ENCODE measurements around the gene SETD2. TPM values are rescaled to one million over a fixed set of nuclear protein-coding genes. Genes with fewer than 3 reads are reported as not detected.

The SETD2 gene
- total and polyA plus RNA-seq, 9 of the 15 experiments (the other 6 are each of a cell fraction or from before 2014, with no cell fraction given), result 8.2 to 44.0 (median 33.6) TPM

DNA sequence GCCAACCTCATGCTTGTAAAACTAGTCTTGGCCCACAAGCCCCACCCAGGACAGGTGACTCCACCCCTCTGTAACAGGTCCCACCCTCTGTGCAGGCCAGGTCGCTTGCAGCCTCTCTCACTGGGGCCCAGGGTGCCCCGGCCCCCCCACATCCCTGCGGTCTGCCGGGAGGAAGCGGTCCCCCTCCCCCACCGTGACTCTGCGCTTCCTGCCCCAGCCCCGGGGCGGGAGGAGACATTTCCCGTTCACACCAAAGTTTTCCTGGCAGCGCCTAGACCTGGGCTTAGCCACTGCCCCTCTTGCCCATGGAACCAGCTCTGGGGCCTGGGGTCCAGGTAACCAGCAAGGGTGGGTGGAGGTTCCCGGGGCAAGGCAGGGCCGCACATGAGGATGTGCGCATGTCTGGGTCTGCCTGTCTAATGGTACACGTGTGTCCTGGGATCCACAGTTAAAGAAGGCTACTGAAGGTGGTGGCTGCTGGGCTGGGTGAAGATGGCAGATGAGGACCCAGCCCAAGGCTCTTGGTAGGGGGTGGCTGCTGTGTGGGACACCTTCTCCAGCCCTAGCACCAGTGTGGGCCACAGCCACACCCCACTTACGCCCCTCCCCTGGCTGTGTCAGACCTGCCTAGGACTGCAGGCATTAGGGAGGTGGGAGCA lies 176.0 kb downstream of the SETD2 start (continued):
- TF ChIP-seq, protein P1, sequence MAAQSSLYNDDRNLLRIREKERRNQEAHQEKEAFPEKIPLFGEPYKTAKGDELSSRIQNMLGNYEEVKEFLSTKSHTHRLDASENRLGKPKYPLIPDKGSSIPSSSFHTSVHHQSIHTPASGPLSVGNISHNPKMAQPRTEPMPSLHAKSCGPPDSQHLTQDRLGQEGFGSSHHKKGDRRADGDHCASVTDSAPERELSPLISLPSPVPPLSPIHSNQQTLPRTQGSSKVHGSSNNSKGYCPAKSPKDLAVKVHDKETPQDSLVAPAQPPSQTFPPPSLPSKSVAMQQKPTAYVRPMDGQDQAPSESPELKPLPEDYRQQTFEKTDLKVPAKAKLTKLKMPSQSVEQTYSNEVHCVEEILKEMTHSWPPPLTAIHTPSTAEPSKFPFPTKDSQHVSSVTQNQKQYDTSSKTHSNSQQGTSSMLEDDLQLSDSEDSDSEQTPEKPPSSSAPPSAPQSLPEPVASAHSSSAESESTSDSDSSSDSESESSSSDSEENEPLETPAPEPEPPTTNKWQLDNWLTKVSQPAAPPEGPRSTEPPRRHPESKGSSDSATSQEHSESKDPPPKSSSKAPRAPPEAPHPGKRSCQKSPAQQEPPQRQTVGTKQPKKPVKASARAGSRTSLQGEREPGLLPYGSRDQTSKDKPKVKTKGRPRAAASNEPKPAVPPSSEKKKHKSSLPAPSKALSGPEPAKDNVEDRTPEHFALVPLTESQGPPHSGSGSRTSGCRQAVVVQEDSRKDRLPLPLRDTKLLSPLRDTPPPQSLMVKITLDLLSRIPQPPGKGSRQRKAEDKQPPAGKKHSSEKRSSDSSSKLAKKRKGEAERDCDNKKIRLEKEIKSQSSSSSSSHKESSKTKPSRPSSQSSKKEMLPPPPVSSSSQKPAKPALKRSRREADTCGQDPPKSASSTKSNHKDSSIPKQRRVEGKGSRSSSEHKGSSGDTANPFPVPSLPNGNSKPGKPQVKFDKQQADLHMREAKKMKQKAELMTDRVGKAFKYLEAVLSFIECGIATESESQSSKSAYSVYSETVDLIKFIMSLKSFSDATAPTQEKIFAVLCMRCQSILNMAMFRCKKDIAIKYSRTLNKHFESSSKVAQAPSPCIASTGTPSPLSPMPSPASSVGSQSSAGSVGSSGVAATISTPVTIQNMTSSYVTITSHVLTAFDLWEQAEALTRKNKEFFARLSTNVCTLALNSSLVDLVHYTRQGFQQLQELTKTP (IDR thresholded peaks at IDR 0.05; ENCODE audit: low read depth in 1 of 2, partially characterized antibody in 2 of 2), result peak in 1 of 2 experiments; percentile 83
- TF ChIP-seq ARID1B (IDR thresholded peaks at IDR 0.05), result peak; percentile 88
- TF ChIP-seq TRIM28 (IDR thresholded peaks at IDR 0.05), result 0 out of 2 replicates have a peak, but pooled peaks have one; percentile 72
- TF ChIP-seq MYNN (IDR thresholded peaks at IDR 0.05), result no peak
- no peak for TF ChIP-seq MYNN (CRISPR knock-in tag; IDR thresholded peaks at IDR 0.05)
- TF ChIP-seq NEUROD1 (IDR thresholded peaks at IDR 0.05; ENCODE audit: borderline replicate concordance, low read depth, low read length, partially characterized antibody), result peak; percentile 95
- TF ChIP-seq, protein P2, sequence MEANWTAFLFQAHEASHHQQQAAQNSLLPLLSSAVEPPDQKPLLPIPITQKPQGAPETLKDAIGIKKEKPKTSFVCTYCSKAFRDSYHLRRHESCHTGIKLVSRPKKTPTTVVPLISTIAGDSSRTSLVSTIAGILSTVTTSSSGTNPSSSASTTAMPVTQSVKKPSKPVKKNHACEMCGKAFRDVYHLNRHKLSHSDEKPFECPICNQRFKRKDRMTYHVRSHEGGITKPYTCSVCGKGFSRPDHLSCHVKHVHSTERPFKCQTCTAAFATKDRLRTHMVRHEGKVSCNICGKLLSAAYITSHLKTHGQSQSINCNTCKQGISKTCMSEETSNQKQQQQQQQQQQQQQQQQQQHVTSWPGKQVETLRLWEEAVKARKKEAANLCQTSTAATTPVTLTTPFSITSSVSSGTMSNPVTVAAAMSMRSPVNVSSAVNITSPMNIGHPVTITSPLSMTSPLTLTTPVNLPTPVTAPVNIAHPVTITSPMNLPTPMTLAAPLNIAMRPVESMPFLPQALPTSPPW (CRISPR knock-in tag; IDR thresholded peaks at IDR 0.05), result peak; percentile 100
- TF ChIP-seq, protein P3, sequence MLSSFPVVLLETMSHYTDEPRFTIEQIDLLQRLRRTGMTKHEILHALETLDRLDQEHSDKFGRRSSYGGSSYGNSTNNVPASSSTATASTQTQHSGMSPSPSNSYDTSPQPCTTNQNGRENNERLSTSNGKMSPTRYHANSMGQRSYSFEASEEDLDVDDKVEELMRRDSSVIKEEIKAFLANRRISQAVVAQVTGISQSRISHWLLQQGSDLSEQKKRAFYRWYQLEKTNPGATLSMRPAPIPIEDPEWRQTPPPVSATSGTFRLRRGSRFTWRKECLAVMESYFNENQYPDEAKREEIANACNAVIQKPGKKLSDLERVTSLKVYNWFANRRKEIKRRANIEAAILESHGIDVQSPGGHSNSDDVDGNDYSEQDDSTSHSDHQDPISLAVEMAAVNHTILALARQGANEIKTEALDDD (IDR thresholded peaks at IDR 0.05), result peak; percentile 1
- TF ChIP-seq MTA2 (IDR thresholded peaks at IDR 0.05; ENCODE audit: low read depth), result 0 out of 2 replicates have a peak, but pooled peaks have one; percentile 26
- TF ChIP-seq SOX6 (IDR thresholded peaks at IDR 0.05), result peak; percentile 46; the same call in 1 of the 2 replicates
- TF ChIP-seq BRD4 (IDR thresholded peaks at IDR 0.05), result peak; percentile 93
- peak; percentile 92 for TF ChIP-seq ZNF316 (IDR thresholded peaks at IDR 0.05)
- no peak for TF ChIP-seq ZNF175 (CRISPR knock-in tag; IDR thresholded peaks at IDR 0.05; ENCODE audit: low read depth)
- TF ChIP-seq TBL1XR1 (IDR thresholded peaks at IDR 0.05; ENCODE audit: low read length in 2 of 2), result peak; percentile 74 to 78
- TF ChIP-seq, protein P4, sequence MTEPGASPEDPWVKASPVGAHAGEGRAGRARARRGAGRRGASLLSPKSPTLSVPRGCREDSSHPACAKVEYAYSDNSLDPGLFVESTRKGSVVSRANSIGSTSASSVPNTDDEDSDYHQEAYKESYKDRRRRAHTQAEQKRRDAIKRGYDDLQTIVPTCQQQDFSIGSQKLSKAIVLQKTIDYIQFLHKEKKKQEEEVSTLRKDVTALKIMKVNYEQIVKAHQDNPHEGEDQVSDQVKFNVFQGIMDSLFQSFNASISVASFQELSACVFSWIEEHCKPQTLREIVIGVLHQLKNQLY (CRISPR knock-in tag; conservative IDR thresholded peaks at IDR 0.05), result peak in 1 of 2 experiments; percentile 33; a peak in 1 of 4 replicates
- no peak for TF ChIP-seq SMAD2 (IDR thresholded peaks at IDR 0.05; ENCODE audit: low read depth, low read length)
- TF ChIP-seq U2AF1 (optimal IDR thresholded peaks at IDR 0.05; ENCODE audit: low read depth, low read length), result no peak
- TF ChIP-seq, protein P5, sequence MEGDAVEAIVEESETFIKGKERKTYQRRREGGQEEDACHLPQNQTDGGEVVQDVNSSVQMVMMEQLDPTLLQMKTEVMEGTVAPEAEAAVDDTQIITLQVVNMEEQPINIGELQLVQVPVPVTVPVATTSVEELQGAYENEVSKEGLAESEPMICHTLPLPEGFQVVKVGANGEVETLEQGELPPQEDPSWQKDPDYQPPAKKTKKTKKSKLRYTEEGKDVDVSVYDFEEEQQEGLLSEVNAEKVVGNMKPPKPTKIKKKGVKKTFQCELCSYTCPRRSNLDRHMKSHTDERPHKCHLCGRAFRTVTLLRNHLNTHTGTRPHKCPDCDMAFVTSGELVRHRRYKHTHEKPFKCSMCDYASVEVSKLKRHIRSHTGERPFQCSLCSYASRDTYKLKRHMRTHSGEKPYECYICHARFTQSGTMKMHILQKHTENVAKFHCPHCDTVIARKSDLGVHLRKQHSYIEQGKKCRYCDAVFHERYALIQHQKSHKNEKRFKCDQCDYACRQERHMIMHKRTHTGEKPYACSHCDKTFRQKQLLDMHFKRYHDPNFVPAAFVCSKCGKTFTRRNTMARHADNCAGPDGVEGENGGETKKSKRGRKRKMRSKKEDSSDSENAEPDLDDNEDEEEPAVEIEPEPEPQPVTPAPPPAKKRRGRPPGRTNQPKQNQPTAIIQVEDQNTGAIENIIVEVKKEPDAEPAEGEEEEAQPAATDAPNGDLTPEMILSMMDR (IDR thresholded peaks at IDR 0.05 in 2 of 3, conservative IDR thresholded peaks at IDR 0.05 in 1 of 3; ENCODE audit: insufficient read depth in 2 of 3, low read depth in 1 of 3, low read length in 3 of 3), result no peak
- TF ChIP-seq POLR2AphosphoS5 (IDR thresholded peaks at IDR 0.05; ENCODE audit: control insufficient read depth, insufficient read depth, low read depth, low read length), result peak; percentile 57; the same call in 1 of the 2 replicates
